NOMO-1 (cell line): ENCODE data around the gene NUTM1.
"Not testable (repeated sequence)": the region's sequence is repeated elsewhere in the genome, so short reads cannot be mapped to it uniquely, and the experiment has no call there.

Source experiments
- DNase-seq, 2 experiments: peaks; one replicate each; lab custom pipeline; 2025; ENCODE audit not compliant: unreplicated experiment in 2 of 2; lab: John Stamatoyannopoulos, UW

The NUTM1 gene

DNA sequence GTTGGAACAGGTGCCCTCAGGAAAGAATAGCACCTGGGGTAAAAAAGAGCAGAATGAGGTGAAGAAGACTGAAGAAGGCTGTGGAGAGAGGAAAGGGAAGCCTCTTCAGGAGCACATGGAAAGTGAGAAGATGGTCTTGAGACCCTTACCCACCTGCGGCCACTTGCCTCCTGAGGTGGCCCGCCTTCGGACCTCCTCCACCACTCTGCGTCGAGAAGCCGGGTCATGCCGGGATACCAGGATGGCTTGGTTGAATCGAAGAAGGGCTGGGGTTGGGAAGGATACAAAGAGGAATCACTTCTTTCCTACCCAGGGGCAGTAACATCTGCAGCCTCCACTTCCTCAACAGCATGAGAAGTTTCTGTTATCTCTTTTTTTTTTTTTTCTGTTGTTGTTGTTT, 20.9 kb downstream of the NUTM1 start:
- DNase-seq: no peak

DNA sequence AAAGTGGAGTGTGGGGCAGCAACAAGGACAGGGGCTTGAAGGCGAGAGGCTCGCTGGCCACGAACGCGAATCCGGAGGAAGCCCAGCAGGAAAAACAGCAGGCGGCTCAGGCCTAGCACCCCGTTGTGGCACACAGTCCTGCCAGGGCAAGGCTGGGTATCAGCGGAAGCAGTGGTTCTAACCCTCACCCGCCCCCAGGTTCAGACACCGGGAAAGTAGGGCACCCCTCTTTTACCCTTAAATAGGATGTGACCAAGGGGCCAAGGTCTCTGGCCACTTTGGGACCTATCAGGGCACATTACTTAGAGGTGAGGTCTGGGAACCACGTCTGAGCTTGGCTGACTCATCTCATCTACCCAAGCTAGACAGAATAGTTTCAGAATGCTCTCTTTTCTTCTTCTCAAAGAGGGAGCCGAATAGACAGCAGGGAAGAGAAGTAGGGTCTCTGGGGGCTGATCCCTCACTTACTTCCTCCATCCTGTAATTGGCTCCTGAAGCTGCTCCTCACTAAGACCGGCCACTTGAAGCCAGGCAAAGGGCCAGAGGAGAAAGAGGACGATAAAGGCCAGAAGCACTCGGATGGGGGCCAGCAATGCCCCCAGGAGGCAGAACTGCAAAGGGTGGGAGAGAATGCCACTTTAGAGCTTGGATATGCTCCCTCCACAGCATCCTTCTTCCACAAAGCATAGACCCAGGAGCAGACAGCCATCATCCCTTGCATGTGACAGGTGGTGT, 22.1 kb downstream of the NUTM1 start:
- no peak for DNase-seq

DNA sequence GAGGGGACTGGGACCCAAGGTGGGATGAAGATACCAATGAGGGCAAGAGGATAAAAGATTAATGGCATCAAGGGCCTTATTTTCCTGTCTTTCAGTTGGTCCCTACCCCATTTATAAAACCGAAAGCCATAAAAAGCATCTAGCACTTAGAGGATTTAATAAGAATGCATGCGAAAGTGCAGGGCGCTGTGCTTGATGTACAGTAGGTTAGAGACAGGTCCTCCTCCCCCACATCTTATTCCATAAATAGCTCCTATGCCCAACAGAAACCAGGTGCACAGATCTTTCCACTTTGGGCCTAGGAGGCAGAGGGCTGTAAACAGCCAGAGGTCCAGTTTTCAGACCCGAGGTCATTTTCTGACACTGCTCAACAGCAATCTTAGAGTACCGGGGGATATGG, 22.7 kb downstream of the NUTM1 start:
- no peak for DNase-seq

DNA sequence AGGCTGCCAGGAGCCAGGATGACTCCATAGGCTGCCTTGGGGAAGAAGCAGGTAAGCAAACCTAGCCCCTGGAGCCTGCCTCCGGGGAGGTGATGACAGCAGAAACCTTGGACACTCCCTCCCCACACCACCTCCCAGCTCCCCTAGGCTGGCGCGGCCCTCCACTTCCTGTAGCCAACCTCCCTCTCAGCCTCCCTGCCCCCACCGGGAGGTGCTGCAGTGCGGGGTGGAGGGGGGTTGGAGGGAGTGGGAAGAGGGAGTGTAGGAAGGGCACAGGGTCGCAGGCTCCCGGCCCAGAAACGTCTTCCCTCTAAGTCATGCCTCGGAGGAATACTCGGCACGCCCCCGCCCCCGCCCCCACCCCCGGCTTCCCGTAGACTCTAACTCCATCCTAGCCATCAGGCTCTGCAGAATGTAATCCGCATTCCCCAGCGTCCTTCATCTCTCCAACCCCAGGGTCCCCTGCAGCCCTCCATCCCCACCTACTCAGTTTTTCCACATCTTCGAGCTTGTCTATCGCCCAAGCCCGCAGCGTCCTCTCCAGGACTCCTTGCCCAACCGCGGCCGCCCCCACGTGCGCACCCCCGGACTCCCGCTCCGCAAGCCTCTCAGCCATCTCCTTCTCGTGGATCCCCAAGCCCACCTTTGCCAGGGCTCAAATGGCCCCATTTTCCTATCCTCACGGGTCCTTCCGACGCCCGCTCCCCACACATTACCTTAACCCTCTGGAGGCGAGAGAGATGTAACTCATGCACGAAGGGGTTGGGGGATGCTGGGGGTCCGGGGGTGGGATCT, 23.4 kb downstream of the NUTM1 start:
- DNase-seq: peak; percentile 25 to 45

DNA sequence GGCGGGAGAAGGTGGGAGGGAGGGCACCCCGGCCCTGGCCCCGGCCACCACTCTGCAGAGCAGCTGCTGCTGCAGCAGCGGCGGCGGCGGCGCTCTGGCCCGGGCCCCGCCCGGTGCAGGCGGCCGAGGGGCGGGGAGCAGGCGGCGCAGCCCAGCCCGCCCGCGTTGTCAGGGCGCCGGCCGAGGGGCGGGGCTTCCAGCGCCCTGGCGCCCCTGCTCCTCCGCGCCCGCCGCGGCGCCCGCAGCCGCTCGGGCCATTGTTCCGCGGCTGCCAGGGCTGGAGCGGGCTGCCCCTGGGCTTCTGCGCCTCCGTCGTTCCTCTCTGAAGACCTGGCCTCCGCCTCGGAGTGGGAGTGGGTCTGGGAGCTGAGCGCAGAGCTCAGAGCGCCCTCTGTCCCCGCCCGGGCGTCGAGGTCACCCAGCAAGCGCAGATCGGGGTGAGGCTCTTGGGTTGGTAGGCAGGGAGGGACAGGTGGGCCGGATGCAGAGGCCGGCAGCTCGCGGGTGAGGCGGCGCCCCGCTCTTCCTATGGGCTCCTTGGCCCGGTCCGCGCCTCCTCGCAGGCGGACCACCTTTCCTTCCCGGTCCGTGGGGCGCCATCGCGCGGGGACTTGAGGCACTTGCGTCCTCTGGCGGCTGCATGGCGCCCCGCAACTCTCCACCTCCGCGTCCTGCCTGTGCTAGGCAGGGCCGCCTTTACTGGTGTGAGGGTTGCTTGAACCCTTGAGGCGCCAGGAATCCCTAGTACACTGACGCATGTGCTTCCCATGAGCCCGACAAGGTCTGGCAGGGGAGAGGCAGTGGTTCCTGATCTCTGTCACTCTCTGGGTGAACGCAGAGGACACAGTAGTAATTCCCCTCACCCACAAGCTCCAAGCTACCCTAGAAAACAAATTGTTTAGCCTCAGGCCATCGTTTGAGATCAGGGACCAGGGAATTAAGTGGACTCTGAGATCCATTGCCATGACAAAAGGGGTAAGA, 24.3 kb downstream of the NUTM1 start, which contains the start of gene LPCAT4:
LPCAT4 (minus strand) TSS at position 96 of the 981 bp plus-strand sequence. CDS start 96 bp downstream, outside the sequence.
- peak; percentile 83 to 92 for DNase-seq

DNA sequence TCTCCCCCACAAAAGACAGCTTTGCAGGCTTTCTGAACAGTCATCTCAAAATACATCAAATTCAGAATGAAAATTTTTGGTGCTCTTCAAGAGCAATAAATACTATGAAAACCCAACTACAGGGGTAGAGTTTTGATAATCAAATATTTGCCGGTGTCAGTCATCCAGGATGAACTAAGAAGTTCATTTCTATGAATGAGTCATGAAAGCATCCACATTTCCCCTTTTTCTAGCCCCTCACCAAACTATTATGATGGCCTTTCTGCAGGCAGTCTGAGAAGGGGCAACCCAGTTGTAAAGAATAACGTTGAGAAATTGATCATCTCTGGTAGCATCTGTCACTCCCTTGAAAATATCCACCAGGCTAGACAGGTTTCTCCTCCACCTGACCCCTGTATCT, 27.0 kb downstream of the NUTM1 start:
- no peak for DNase-seq

DNA sequence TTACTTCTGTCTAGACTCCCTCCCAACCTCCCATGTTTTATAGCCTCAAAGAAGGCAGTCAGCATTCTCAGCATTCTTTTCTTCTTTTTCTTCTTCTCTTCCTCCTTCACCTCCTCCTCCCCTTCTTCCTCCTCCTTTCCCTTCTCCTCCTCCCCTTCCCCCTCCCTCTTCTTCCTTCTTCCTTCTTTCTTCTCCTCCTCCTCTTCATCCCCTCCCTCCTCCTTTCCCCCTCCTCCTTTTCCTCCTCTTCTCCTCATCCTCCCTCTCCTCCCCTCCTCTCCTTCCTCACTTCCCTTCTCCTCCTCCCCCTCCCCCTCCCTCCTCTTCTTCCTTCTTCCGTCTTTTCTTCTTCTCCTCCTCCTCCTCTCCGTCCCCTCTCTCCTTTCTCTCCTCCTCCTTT, 27.5 kb downstream of the NUTM1 start:
- no peak for DNase-seq

DNA sequence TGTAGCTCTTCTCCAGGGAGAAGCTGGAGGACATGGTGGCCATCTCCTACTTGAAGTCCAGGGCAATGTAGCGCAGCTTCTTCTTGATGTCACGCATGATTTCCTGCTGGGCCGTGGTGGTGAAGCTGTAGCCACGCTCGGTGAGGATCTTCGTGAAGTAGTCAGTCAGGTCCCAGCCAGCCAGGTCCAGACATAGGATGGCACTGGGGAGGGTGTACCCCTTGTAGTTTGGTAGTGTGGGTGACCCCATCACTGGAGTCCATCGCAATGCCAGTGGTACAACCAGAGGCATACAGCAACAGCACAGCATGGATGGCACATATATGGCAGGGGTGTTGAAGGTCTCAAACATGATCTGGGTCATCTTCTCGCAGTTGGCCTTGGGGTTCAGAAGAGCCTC, 30.8 kb downstream of the NUTM1 start:
- DNase-seq: no peak

DNA sequence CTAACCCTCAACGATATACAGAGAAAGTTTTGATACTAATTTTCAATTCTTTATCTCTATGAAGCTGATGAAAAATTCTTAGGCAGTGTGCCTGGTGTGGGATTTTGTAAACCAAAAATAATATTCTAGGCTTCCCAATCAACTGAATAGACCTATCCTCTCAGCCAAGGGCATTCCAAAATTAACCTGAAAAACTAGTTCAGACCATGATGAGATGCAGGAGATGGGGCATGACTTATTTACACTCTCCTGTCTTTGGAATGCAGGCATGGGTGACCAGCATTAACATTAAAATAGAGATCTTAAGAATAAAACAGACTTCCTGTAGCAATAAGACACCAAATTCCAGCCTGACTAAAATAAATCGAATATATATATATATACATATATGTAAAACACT, 31.7 kb downstream of the NUTM1 start:
- no peak for DNase-seq

DNA sequence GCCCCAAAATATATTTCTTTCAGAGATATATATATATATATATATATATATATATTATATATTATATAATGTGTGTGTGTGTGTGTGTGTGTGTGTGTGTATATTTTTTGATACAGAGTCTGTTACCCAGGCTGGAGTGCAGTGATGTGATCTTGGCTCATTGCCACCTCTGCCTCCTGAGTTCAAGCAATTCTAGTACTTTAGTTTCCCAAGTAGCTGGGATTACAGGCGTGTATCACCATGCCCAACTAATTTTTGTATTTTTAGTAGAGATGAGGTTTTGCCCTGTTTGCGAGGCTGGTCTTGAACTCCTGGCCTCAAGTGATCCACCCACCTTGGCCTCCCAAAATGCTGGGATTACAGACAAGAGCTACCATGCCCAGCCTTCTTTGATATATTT, 32.4 kb downstream of the NUTM1 start:
- DNase-seq: not testable (repeated sequence)

DNA sequence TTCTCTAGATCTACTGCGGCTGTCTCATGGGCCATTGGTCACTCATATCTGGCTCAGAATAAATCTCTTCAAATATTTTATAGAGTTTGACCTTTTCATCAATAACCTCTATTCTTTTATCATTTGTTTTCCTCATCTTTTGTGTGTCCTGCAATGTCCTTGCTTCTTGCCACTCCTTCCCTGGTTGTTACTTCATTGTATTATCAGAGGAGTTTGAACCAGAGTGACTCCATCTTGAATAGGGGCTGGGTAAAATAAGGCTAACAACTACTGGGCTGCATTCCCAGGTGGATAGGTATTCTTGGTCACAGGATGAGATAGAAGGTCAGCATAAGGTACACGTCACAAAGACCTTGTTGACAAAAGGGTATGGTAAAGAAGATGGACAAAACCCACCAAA, 33.7 kb downstream of the NUTM1 start:
- DNase-seq: no peak

DNA sequence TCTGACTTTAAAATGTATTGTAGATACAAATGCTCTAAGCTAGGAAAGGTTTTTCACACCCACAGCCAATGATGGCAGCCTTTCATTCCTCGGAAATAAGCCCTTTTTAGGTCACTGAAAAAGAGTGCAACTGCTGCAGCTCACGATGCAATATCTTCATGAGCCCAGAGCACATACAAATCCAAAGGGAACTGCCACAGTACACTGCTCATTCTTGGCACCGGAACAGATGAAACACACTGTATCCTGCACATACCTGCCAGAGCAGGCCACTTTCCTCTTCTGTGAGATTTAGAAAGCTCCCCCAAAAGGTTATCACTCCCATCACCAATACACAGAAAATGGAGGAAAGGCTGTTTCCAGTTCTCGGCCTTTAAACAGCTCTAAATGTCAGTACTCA, 37.4 kb downstream of the NUTM1 start:
- DNase-seq: not testable (repeated sequence)

DNA sequence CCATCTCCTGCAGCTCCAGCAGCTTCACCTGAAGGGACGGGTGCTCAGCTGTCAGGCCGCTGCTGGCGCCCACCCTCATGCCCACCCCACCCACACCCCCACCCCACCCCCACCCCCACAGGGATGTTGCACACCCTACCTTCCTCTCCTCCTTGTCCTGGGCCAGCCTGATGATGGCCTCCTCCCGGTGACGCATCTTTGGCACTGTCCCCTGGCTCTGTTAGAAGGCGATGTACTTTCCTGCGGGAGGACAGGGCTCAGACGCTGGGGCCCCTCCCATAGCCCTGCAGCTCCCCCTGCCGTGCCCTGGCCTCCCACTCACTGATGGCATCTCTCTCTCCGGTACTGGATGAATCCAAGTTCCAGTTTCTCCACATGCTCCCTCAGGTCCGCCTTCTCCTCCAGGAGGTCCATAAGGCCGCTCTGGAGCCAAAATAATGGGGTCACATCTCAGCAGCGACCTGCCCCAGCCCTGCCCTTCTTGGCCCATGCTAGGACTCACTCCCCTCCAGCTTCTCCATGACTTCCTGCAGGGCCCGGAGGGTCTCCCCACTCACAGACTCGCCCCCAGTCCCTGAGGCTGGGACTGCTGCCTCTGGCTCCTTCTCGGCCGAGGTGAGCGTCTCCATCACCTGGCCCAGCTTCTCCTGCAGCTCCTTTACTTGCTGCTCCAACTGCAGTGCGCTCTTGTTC, 38.9 kb downstream of the NUTM1 start:
- DNase-seq: not testable (repeated sequence)

DNA sequence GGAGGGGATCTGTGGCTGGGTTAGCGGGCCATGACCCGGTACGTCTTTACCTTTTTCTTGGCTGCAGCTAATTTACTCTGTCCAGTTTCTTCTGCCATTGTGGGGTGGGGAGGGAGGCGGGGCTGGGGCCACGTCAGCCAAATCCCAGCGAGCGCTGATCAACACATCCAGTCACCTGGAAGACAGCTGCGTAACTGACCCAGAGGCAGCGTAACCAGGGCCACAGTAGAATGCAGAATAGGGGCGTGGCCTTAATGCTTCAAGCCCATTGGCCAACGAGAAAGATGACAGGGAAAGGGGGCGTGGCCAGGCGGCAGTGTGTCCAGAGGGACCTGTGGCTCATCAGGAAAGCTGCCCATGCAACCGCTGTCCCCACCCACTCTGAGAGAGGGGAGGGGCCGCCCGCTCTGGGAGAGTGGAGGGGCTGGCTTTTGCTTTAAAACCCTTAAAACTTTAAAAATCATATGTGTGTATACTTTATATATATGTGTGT, 46.5 kb downstream of the NUTM1 start:
- not testable (repeated sequence) for DNase-seq

DNA sequence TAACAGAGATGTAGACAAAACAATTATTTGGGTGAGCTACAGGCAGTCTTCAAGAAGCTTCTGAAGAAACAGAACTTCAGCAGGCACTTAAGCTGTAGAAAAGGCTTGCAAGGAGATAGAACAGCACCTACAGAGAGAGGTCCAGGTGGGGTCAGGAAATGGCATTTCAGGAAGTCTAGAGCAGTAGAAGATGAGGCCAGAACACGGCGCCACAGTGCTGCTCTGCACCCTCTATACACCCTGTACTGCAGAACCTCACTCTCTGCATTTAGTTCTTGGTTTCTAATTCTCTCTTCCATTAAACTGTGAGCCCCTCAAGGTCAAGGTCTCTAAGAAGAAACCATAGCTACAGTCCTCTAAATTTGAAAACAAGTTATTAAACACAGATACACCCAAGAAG, 49.9 kb downstream of the NUTM1 start:
- DNase-seq: not testable (repeated sequence)

DNA sequence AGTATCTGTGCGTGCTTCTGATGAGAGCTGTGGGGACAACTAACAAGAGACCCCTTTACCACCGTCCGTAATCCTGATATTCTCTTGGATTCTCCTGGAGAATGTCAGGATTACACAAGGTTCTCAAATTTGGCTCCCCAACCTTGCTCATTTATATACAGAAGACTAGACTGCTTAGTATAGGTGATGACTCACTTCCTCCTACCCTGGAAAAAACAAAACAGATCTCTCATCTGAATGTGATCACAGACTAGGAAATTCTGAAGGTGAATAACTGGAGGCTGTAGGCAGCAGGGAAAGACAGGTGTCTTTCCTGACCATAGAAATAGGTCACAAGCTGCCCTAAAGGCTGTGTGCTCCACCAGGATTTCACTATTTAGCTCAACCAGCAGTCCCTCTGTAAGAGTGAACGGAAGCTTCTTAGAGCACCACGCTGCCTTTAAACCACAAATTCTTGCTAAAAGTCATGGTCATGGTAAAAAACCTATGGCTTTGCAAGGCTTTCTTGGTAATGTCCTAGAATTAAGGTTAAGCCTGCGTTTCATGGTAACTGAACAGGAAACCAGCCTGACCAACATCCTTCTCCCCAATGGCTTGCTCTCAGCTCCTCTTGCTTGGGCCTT, 54.6 kb downstream of the NUTM1 start:
- DNase-seq: not testable (repeated sequence)

DNA sequence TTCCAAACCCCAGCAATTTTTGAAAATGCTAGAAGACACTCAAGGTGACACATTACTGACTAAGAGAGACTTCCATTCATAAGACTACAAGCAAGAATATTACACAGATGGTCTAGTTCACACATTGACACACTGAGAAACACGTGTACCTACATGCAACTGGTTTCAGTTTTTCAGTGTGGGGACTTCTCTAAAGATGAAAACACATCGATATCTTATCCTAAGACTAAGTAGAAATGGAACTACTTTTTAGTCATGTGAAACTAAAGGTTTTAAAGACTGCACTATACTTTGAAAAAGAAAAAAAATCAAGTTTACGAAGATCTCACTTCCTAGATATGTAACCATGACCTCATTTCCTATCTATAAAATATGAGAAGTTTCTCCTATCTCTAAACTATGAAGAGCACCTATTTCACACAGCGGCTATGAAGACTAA, 60.1 kb downstream of the NUTM1 start:
- DNase-seq: not testable (repeated sequence)

DNA sequence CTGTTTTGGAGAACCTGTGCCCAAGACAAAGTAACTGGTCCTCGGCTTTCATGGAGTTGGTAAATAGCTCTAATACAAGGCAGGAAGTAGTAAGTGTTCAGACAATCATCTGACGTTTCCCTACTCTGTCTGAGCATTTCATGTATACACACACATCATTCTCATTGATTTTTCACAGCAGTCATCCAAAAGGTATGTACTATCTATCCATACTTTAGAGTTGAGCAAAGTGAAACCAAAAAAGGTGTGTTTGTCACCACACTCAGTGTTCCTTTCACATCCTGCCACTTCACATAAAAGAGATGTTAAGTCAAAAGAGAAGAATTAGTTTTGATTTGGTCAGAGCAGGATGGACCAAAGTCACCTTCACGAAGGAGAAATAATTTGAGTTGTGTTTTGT, 60.8 kb downstream of the NUTM1 start:
- not testable (repeated sequence) for DNase-seq
